CD14-positive monocyte (primary cell): Measurements from ENCODE around the gene TTLL11. TPM values are rescaled to one million over a fixed set of nuclear protein-coding genes. Genes with fewer than 3 reads are reported as not detected.

Source experiments
- DNase-seq, 3 donors: peaks; one replicate each; pipeline ENCODE4 v3.0.0-alpha.2; 2011 to 2022
- H2AFZ ChIP-seq: 2 replicates; pipeline ENCODE4 v1.6.0; 2012; ENCODE audit warnings: mild to moderate bottlenecking, low read depth, low read length, inconsistent platforms; ENCODE audit not compliant: insufficient read depth, poor library complexity, severe bottlenecking
- H3K27ac ChIP-seq, 2 donors: 1 replicate in 1 of 2; 2 replicates in 1 of 2; pipeline ENCODE4 v1.5.1; 2012 to 2013; ENCODE audit warnings: low read length in 2 of 2, control low read depth in 1 of 2, inconsistent platforms in 1 of 2, low read depth in 1 of 2, mild to moderate bottlenecking in 1 of 2
- H3K27me3 ChIP-seq, 2 donors: one replicate each; pipeline versions ENCODE4 v1.6.0 to v1.6.1; 2011 to 2013; ENCODE audit warnings: low read length in 2 of 2; ENCODE audit not compliant: control insufficient read depth in 2 of 2, insufficient read depth in 2 of 2
- H3K36me3 ChIP-seq, 2 donors: replicated peaks in 1 of 2; 1 replicate in 1 of 2; 2 replicates in 1 of 2; pipeline versions ENCODE4 v1.5.1 to v1.6.1; 2012 to 2013; ENCODE audit warnings: low read length in 2 of 2, control low read depth in 1 of 2, inconsistent platforms in 1 of 2, mild to moderate bottlenecking in 1 of 2; ENCODE audit not compliant: insufficient read depth in 2 of 2, control insufficient read depth in 1 of 2
- H3K4me1 ChIP-seq, 2 donors: 1 replicate in 1 of 2; 2 replicates in 1 of 2; pipeline versions ENCODE4 v1.5.1 to v1.6.1; 2012 to 2013; ENCODE audit warnings: low read length in 2 of 2, control low read depth in 1 of 2, inconsistent platforms in 1 of 2, mild to moderate bottlenecking in 1 of 2, moderate library complexity in 1 of 2; ENCODE audit not compliant: insufficient read depth in 2 of 2, control insufficient read depth in 1 of 2
- H3K4me2 ChIP-seq: replicated peaks from 2 replicates; pipeline ENCODE3; 2012; ENCODE audit warnings: low read length, moderate library complexity, mild to moderate bottlenecking; ENCODE audit not compliant: poor library complexity, severe bottlenecking; ENCODE audit errors: extremely low read depth
- H3K4me3 ChIP-seq, 3 experiments: fragments of 200-600 bp in 1 of 3; sonication (generic) in 1 of 3; replicated peaks in 1 of 3; 1 replicate in 2 of 3; 2 replicates in 1 of 3; pipeline ENCODE4 v1.5.1; 2011 to 2013; ENCODE audit warnings: low read length in 3 of 3, mild to moderate bottlenecking in 3 of 3, control low read depth in 2 of 3, low read depth in 2 of 3, inconsistent platforms in 1 of 3, moderate library complexity in 1 of 3
- H3K79me2 ChIP-seq: 2 replicates; pipeline ENCODE4 v1.6.0; 2012; ENCODE audit warnings: mild to moderate bottlenecking, control low read depth, inconsistent platforms, low read length, moderate library complexity; ENCODE audit not compliant: insufficient read depth
- H3K9ac ChIP-seq: 2 replicates; pipeline ENCODE4 v1.6.0; 2017; ENCODE audit warnings: low read length, mild to moderate bottlenecking; ENCODE audit not compliant: insufficient read depth, poor library complexity, severe bottlenecking
- H3K9me3 ChIP-seq, 2 donors: replicated peaks in 1 of 2; 1 replicate in 1 of 2; 2 replicates in 1 of 2; pipeline versions ENCODE4 v1.5.1 to v1.6.1; 2012 to 2013; ENCODE audit warnings: low read length in 2 of 2, control low read depth in 1 of 2; ENCODE audit not compliant: control insufficient read depth in 1 of 2, insufficient read depth in 1 of 2
- H4K20me1 ChIP-seq: 2 replicates; pipeline ENCODE4 v1.6.0; 2012; ENCODE audit warnings: mild to moderate bottlenecking, low read length, control low read depth, moderate library complexity; ENCODE audit not compliant: insufficient read depth
- H3K27ac Mint-ChIP-seq, 7 donors: one replicate each; pipeline ENCODE4 v1.8.0; 2020; ENCODE audit warnings: mild to moderate bottlenecking in 7 of 7, mixed read lengths in 7 of 7, moderate library complexity in 6 of 7, inconsistent platforms in 2 of 7
- H3K27me3 Mint-ChIP-seq, 3 donors: one replicate each; pipeline ENCODE4 v1.8.0; 2021 to 2022; ENCODE audit warnings: low read depth in 3 of 3, mild to moderate bottlenecking in 3 of 3, mixed read lengths in 3 of 3, moderate library complexity in 3 of 3, inconsistent platforms in 1 of 3
- H3K36me3 Mint-ChIP-seq, 2 donors: one replicate each; pipeline ENCODE4 v1.8.0; 2020; ENCODE audit warnings: mixed read lengths in 2 of 2, inconsistent platforms in 1 of 2, mild to moderate bottlenecking in 1 of 2
- H3K4me1 Mint-ChIP-seq: one replicate; pipeline ENCODE4 v1.8.0; 2020; ENCODE audit warnings: mild to moderate bottlenecking, mixed read lengths
- H3K4me3 Mint-ChIP-seq, 2 donors: one replicate each; pipeline ENCODE4 v1.8.0; 2020; ENCODE audit warnings: mild to moderate bottlenecking in 2 of 2, mixed read lengths in 2 of 2, moderate library complexity in 1 of 2
- H3K9me3 Mint-ChIP-seq, 7 donors: one replicate each; pipeline ENCODE4 v1.8.0; 2020 to 2022; ENCODE audit warnings: mixed read lengths in 7 of 7, mild to moderate bottlenecking in 6 of 7, moderate library complexity in 6 of 7, inconsistent platforms in 2 of 7
- CTCF ChIP-seq: fragments of 200-600 bp; IDR thresholded peaks from one replicate; pipeline ENCODE4 v1.8.0; 2022; ENCODE audit warnings: antibody characterized with exemption, mild to moderate bottlenecking
- WGBS: methylation state at CpG from one replicate; pipeline ENCODE4 v1.1.5; 2013; ENCODE audit warnings: missing lambda C conversion rate; ENCODE audit not compliant: insufficient coverage; 5-methylcytosine and 5-hydroxymethylcytosine counted together
- intact Hi-C, 2 donors: fragments of 100-400 bp; cut with micrococcal nuclease; formaldehyde crosslinking; loops; one replicate each; pipeline versions ENCODE4 v1.15.0 to v1.15.1; 2023
- polyA plus RNA-seq, 3 donors: library from polyadenylated mRNA; depleted of rRNA in 1 of 3; unstranded in 2 of 3; stranded (reverse) in 1 of 3; fragments of 300-500 nt in 2 of 3; fragments of >200 nt in 1 of 3; fragmentation: Illumina TruSeq in 2 of 3; gene quantifications; 1 replicate in 2 of 3; 2 replicates in 1 of 3; pipeline ENCODE4 v1.2.3, GENCODE V29; 2012 to 2021
- small RNA-seq: library from RNA; depleted of rRNA; stranded (forward); fragments of <200 nt; gene quantifications from one replicate; pipeline ENCODE3, GENCODE V24; 2012; ENCODE audit warnings: low read depth; ENCODE audit not compliant: insufficient read length

The TTLL11 gene
- polyA plus RNA-seq, 3 donors = 2.9 to 3.5 (median 3.1) TPM

GRCh38 chr9:121773286-121773953 lies 319.7 kb downstream of the TTLL11 start:
- 97% methylated on average over 8 of the region's 18 CpGs for WGBS
- no peaks in the 10 kb centered on the region for H3K36me3 ChIP-seq

GRCh38 chr9:121772600-121773285 lies 320.4 kb downstream of the TTLL11 start:
- H3K4me1 Mint-ChIP-seq = no peaks in the 10 kb centered on the region
- no peak overlapping the region for H3K4me2 ChIP-seq
- H2AFZ ChIP-seq = no peak overlapping the region
- H3K4me3 Mint-ChIP-seq = no peak overlapping the region
- intact Hi-C loops = no loop called here
- no peaks in the 10 kb centered on the region for H3K27me3 ChIP-seq
- H3K79me2 ChIP-seq = no peaks in the 10 kb centered on the region
- H3K27ac ChIP-seq = no peak overlapping the region
- no peak overlapping the region for H3K9ac ChIP-seq
- no peaks in the 10 kb centered on the region for H3K9me3 Mint-ChIP-seq
- no peak for TF ChIP-seq CTCF
- no peaks in the 10 kb centered on the region for H3K4me1 ChIP-seq
- no peak overlapping the region for H3K4me3 ChIP-seq
- peaks cover 0 to 3% (median 0%) of the 10 kb centered on the region in 3 donors for H3K27me3 Mint-ChIP-seq
- H3K9me3 ChIP-seq = no peaks in the 10 kb centered on the region
- no peak for DNase-seq
- WGBS = 97% methylated on average over 43 of the region's 45 CpGs
- no peaks in the 10 kb centered on the region for H3K36me3 ChIP-seq
- H4K20me1 ChIP-seq = no peaks in the 10 kb centered on the region
- no peaks in the 10 kb centered on the region for H3K36me3 Mint-ChIP-seq
- H3K27ac Mint-ChIP-seq = no peak overlapping the region

More at GRCh38 chr9:121773286-121773953, 319.7 kb downstream of the TTLL11 start:
- H3K9me3 Mint-ChIP-seq = peaks cover 0 to 3% (median 0%) of the 10 kb centered on the region in 7 donors
- H3K27ac Mint-ChIP-seq = no peak overlapping the region
- Histone ChIP-seq H3K4me1 (no peaks in the 10 kb centered on the region), H3K9me3 (no peaks in the 10 kb centered on the region), H3K4me2 (no peak overlapping the region), H3K9ac (no peak overlapping the region), H4K20me1 (no peaks in the 10 kb centered on the region), H3K4me3 (no peak overlapping the region), H3K27me3 (no peaks in the 10 kb centered on the region), H3K79me2 (no peaks in the 10 kb centered on the region), H2AFZ (no peak overlapping the region), H3K27ac (no peak overlapping the region)
- no peak overlapping the region for H3K4me3 Mint-ChIP-seq
- TF ChIP-seq CTCF = no peak
- peaks cover 0 to 3% (median 0%) of the 10 kb centered on the region in 3 donors for H3K27me3 Mint-ChIP-seq
- H3K36me3 Mint-ChIP-seq = no peaks in the 10 kb centered on the region
- DNase-seq = no peak
- H3K4me1 Mint-ChIP-seq = no peaks in the 10 kb centered on the region
- intact Hi-C loops = no loop called here

Small RNAs within 50 kb of the gene (small RNA-seq; reads per million reads assigned to genes)
- not detected for gene MIR4478

Other genes with a start within 250 kb of the TTLL11 start
- 10 to 100 TPM; 19.6 to 71.2 (median 63.5) TPM for gene NDUFA8, start 66.5 kb upstream of the TTLL11 start, polyA plus RNA-seq
- gene MORN5, start 66.6 kb upstream of the TTLL11 start, polyA plus RNA-seq = not detected
- gene LHX6, start 135.6 kb upstream of the TTLL11 start, polyA plus RNA-seq = not detected
- gene RBM18, start 171.5 kb upstream of the TTLL11 start, polyA plus RNA-seq = 10 to 100 TPM; 10.4 to 26.3 (median 25.3) TPM
- gene MRRF, start 171.6 kb upstream of the TTLL11 start, polyA plus RNA-seq = 10 to 100 TPM; 16.0 to 34.4 (median 16.2) TPM